Measurements from ENCODE around the gene GNG7. TPM values are rescaled to one million over a fixed set of nuclear protein-coding genes. Genes with fewer than 3 reads are reported as not detected.
A peak's percentile ranks its signal among the peaks of the same experiment; 100 is the strongest.
"Not testable (repeated sequence)": the region's sequence is repeated elsewhere in the genome, so short reads cannot be mapped to it uniquely, and the experiment has no call there.

GNG7 gene
- polyA plus RNA-seq, 1 of the 3 experiments (the other 2 are of a cell fraction) = 2.2 TPM

DNA sequence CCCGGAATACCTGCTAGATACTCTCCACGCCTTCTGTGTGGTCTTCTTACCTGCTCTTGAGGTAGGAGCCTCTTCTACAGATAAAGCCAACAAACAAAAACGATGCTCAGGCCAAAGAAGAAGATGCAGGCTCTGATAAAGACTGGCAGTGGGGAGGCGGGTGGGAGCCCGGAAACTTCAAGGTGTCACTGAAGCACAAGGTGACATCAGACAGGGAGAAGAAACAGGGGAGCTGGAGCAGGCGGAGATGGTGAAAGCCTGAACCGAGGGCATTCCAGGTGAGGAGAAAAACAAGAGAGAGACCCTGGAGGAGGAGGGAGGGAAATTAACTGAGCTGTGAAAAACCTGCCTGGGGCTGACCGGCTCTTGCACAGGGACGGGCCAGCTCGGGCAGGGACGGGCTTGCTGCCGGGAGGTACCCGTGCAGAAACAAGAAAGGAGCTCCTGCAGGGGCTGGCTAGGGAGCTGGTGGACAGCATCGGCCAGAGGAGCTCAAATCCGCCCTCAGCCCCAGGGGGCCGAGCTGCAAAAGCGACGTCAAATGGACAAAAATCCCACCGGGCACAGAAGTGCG is 19.0 kb downstream of the GNG7 start (continued):
- no peak for TF ChIP-seq RFX5 (IDR thresholded peaks at IDR 0.05; ENCODE audit: low read length)

DNA sequence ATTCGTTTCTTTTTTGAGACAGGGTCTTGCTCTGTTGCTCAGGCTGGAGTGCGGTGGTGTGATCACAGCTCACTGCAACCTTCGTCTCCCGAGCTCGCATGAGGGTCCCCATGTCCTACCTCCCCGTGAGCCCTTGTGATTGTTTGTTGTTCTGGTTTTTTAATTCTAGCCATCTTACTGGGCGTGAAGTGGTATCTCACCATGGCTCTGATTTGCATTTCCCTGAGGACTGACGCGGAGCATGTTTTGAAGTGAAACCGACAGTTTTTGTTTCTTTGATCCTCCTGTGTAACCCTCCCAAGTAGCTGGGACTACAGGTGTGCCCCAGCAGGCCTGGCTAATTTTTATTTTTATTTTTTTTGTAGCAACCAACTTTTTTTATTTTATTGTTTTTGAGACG is 21.7 kb downstream of the GNG7 start:
- H3K27me3 ChIP-seq (ENCODE audit: insufficient read depth) = no peaks in the 10 kb centered on the region; the same call in 1 of the 2 replicates
- CTCF ChIA-PET = interaction anchor here (1.2 to 2.1 kb wide), 3 partner anchors 33 to 69 kb away, joined by 3 to 4 read pairs (median 4); no protein-coding TSS in a partner anchor

DNA sequence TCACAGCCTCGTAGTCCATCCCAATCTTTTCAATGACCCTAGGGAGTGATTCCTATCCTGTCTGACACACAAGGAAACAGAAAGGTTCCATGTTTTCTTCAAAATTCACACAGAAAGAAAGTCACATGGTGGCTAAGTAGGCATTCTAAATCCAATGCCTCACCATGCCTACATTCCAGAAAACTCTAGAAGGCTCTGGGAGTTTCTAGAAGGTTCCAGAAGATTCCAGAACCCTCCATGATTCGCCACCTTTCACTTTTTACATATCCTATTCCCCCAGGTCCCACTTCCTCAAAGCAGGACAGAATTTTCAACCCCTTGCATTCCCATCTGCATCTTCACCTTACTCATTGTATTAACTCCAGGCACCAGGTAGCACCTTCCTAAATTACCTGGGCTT is 23.1 kb downstream of the GNG7 start:
- no peak overlapping the region for H3K4me2 ChIP-seq
- H3K9me3 ChIP-seq = no peaks in the 10 kb centered on the region
- H3K9me2 ChIP-seq = no peaks in the 10 kb centered on the region
- TF ChIP-seq EP300 (IDR thresholded peaks at IDR 0.05; ENCODE audit: borderline replicate concordance in 1 of 2, low read depth in 1 of 2, low read length in 1 of 2) (peak in 1 of 2 experiments; percentile 65; a peak in 1 of 4 replicates), RXRA (IDR thresholded peaks at IDR 0.05; ENCODE audit: borderline replicate concordance, low read depth) (no peak)
- H3K79me2 ChIP-seq (ENCODE audit: insufficient read depth) = no peaks in the 10 kb centered on the region
- no peaks in the 10 kb centered on the region for H4K20me1 ChIP-seq (ENCODE audit: insufficient read depth)
- DNase-seq = no peak
- H3K27ac ChIP-seq (ENCODE audit: low read depth in 2 of 2, low read length in 1 of 2) = no peak overlapping the region
- CTCF ChIA-PET = interaction anchor here (1.2 to 1.4 kb wide), 3 partner anchors 32 to 69 kb away, joined by 3 read pairs; partner anchors contain the start of gene SLC39A3
- no peak overlapping the region for H3K4me3 ChIP-seq (ENCODE audit: low read depth in 2 of 2, low read length in 1 of 2)
- H3K9ac ChIP-seq = no peak overlapping the region
- H3K36me3 ChIP-seq (replicated peaks in 1 of 2; ENCODE audit: control insufficient read depth in 1 of 2, insufficient read depth in 2 of 2, low read length in 1 of 2) = no peaks in the 10 kb centered on the region
- POLR2A ChIA-PET = no interaction called here
- 13% methylated on average over 2 of the region's 2 CpGs for WGBS (ENCODE audit: low lambda C conversion rate)
- H2AFZ ChIP-seq (ENCODE audit: low read depth) = no peak overlapping the region
- H3K4me1 ChIP-seq (ENCODE audit: control insufficient read depth in 1 of 2, insufficient read depth in 2 of 2, low read depth in 1 of 2, low read length in 1 of 2) = no peaks in the 10 kb centered on the region
- peaks cover 9% of the 10 kb centered on the region; the same call in 1 of the 2 replicates for H3K27me3 ChIP-seq (ENCODE audit: insufficient read depth)
- H3F3A ChIP-seq (replicated peaks; ENCODE audit: insufficient read depth) = no peaks in the 10 kb centered on the region

More for the DNA sequence above, 21.7 kb downstream of the GNG7 start:
- Histone ChIP-seq H3F3A (replicated peaks; ENCODE audit: insufficient read depth) (no peaks in the 10 kb centered on the region), H3K4me1 (ENCODE audit: control insufficient read depth in 1 of 2, insufficient read depth in 2 of 2, low read depth in 1 of 2, low read length in 1 of 2) (no peaks in the 10 kb centered on the region), H3K9ac (no peak overlapping the region), H3K79me2 (ENCODE audit: insufficient read depth) (no peaks in the 10 kb centered on the region), H3K4me3 (ENCODE audit: low read depth in 2 of 2, low read length in 1 of 2) (no peak overlapping the region), H3K9me2 (no peaks in the 10 kb centered on the region), H2AFZ (ENCODE audit: low read depth) (no peak overlapping the region), H3K27ac (ENCODE audit: low read depth in 2 of 2, low read length in 1 of 2) (no peak overlapping the region), H3K9me3 (no peaks in the 10 kb centered on the region), H4K20me1 (ENCODE audit: insufficient read depth) (no peaks in the 10 kb centered on the region), H3K36me3 (replicated peaks in 1 of 2; ENCODE audit: control insufficient read depth in 1 of 2, insufficient read depth in 2 of 2, low read length in 1 of 2) (no peaks in the 10 kb centered on the region), H3K4me2 (no peak overlapping the region)
- DNase-seq = no peak
- 63% methylated on average over 11 of the region's 11 CpGs for WGBS (ENCODE audit: low lambda C conversion rate)
- no peak for TF ChIP-seq POLR2AphosphoS5 (IDR thresholded peaks at IDR 0.05; ENCODE audit: low read depth, low read length)
- no peak for TF ChIP-seq ELF1 (IDR thresholded peaks at IDR 0.05)
- TF ChIP-seq GATA2 (CRISPR knock-in tag; IDR thresholded peaks at IDR 0.05) = no peak
- TF ChIP-seq RCOR1 (IDR thresholded peaks at IDR 0.05; ENCODE audit: low read length) = no peak
- TF ChIP-seq SMC3 (IDR thresholded peaks at IDR 0.05; ENCODE audit: low read depth, low read length) = no peak
- TF ChIP-seq TAF1 (IDR thresholded peaks at IDR 0.05; ENCODE audit: borderline replicate concordance, low read depth, low read length) = no peak
- no peak for TF ChIP-seq CHD2 (IDR thresholded peaks at IDR 0.05; ENCODE audit: low read length, partially characterized antibody)
- TF ChIP-seq, protein P1, sequence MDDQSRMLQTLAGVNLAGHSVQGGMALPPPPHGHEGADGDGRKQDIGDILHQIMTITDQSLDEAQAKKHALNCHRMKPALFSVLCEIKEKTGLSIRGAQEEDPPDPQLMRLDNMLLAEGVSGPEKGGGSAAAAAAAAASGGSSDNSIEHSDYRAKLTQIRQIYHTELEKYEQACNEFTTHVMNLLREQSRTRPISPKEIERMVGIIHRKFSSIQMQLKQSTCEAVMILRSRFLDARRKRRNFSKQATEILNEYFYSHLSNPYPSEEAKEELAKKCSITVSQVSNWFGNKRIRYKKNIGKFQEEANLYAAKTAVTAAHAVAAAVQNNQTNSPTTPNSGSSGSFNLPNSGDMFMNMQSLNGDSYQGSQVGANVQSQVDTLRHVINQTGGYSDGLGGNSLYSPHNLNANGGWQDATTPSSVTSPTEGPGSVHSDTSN (IDR thresholded peaks at IDR 0.05) = no peak
- no peak for TF ChIP-seq GABPA (IDR thresholded peaks at IDR 0.05; ENCODE audit: low read depth)
- no peak for TF ChIP-seq NFIC (IDR thresholded peaks at IDR 0.05; ENCODE audit: borderline replicate concordance)
- no peak for TF ChIP-seq MEF2A (IDR thresholded peaks at IDR 0.05; ENCODE audit: borderline replicate concordance, low read depth)
- TF ChIP-seq, protein P2, sequence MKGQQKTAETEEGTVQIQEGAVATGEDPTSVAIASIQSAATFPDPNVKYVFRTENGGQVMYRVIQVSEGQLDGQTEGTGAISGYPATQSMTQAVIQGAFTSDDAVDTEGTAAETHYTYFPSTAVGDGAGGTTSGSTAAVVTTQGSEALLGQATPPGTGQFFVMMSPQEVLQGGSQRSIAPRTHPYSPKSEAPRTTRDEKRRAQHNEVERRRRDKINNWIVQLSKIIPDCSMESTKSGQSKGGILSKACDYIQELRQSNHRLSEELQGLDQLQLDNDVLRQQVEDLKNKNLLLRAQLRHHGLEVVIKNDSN (IDR thresholded peaks at IDR 0.05; ENCODE audit: borderline replicate concordance, low read depth) = no peak
- POLR2A ChIA-PET = no interaction called here

DNA sequence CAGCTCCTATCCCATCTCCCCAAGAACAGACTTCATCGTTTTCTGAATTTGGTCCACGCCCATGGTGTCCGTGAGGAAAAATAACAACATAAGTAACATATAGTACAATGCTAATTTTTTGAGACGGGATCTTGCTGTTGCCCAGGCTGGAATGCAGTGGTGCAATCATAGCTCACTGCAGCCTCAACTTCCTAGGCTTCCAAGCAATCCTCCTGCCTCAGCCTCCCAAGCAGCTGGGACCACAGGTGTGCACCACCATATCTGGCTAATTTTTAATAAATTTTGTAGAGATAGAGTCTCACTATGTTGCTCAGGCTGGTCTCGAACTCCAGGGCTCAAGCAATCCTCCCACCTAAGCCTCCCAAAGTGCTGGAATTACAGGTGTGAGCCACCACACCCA is 23.5 kb downstream of the GNG7 start:
- H3K9ac ChIP-seq; DNase-seq; H3K79me2 ChIP-seq (ENCODE audit: insufficient read depth); H3K4me3 ChIP-seq (ENCODE audit: low read depth in 2 of 2, low read length in 1 of 2); H3F3A ChIP-seq (replicated peaks; ENCODE audit: insufficient read depth); H3K27me3 ChIP-seq (ENCODE audit: insufficient read depth); H3K9me3 ChIP-seq; POLR2A ChIA-PET; H3K4me1 ChIP-seq (ENCODE audit: control insufficient read depth in 1 of 2, insufficient read depth in 2 of 2, low read depth in 1 of 2, low read length in 1 of 2); H2AFZ ChIP-seq (ENCODE audit: low read depth); H4K20me1 ChIP-seq (ENCODE audit: insufficient read depth); H3K36me3 ChIP-seq (replicated peaks in 1 of 2; ENCODE audit: control insufficient read depth in 1 of 2, insufficient read depth in 2 of 2, low read length in 1 of 2); H3K9me2 ChIP-seq; H3K27ac ChIP-seq (ENCODE audit: low read depth in 2 of 2, low read length in 1 of 2); H3K4me2 ChIP-seq: not testable (repeated sequence)
- CTCF ChIA-PET = interaction anchor here (1.2 to 1.3 kb wide), 2 partner anchors 31 to 60 kb away, joined by 3 read pairs; partner anchors contain the start of gene SLC39A3
- WGBS (ENCODE audit: low lambda C conversion rate) = 33% methylated on average over 5 of the region's 5 CpGs
